CD14-positive monocyte (primary cell): Measurements from ENCODE around the gene MORC1. TPM values are rescaled to one million over a fixed set of nuclear protein-coding genes. Genes with fewer than 3 reads are reported as not detected.

Experiments
- DNase-seq, 3 donors: peaks; one replicate each; pipeline ENCODE4 v3.0.0-alpha.2; 2011 to 2022
- H2AFZ ChIP-seq: 2 replicates; pipeline ENCODE4 v1.6.0; 2012; ENCODE audit warnings: mild to moderate bottlenecking, low read depth, low read length, inconsistent platforms; ENCODE audit not compliant: insufficient read depth, poor library complexity, severe bottlenecking
- H3K27ac ChIP-seq, 2 donors: 1 replicate in 1 of 2; 2 replicates in 1 of 2; pipeline ENCODE4 v1.5.1; 2012 to 2013; ENCODE audit warnings: low read length in 2 of 2, control low read depth in 1 of 2, inconsistent platforms in 1 of 2, low read depth in 1 of 2, mild to moderate bottlenecking in 1 of 2
- H3K27me3 ChIP-seq, 2 donors: one replicate each; pipeline versions ENCODE4 v1.6.0 to v1.6.1; 2011 to 2013; ENCODE audit warnings: low read length in 2 of 2; ENCODE audit not compliant: control insufficient read depth in 2 of 2, insufficient read depth in 2 of 2
- H3K36me3 ChIP-seq, 2 donors: replicated peaks in 1 of 2; 1 replicate in 1 of 2; 2 replicates in 1 of 2; pipeline versions ENCODE4 v1.5.1 to v1.6.1; 2012 to 2013; ENCODE audit warnings: low read length in 2 of 2, control low read depth in 1 of 2, inconsistent platforms in 1 of 2, mild to moderate bottlenecking in 1 of 2; ENCODE audit not compliant: insufficient read depth in 2 of 2, control insufficient read depth in 1 of 2
- H3K4me1 ChIP-seq, 2 donors: 1 replicate in 1 of 2; 2 replicates in 1 of 2; pipeline versions ENCODE4 v1.5.1 to v1.6.1; 2012 to 2013; ENCODE audit warnings: low read length in 2 of 2, control low read depth in 1 of 2, inconsistent platforms in 1 of 2, mild to moderate bottlenecking in 1 of 2, moderate library complexity in 1 of 2; ENCODE audit not compliant: insufficient read depth in 2 of 2, control insufficient read depth in 1 of 2
- H3K4me2 ChIP-seq: replicated peaks from 2 replicates; pipeline ENCODE3; 2012; ENCODE audit warnings: low read length, moderate library complexity, mild to moderate bottlenecking; ENCODE audit not compliant: poor library complexity, severe bottlenecking; ENCODE audit errors: extremely low read depth
- H3K4me3 ChIP-seq, 3 experiments: fragments of 200-600 bp in 1 of 3; sonication (generic) in 1 of 3; replicated peaks in 1 of 3; 1 replicate in 2 of 3; 2 replicates in 1 of 3; pipeline ENCODE4 v1.5.1; 2011 to 2013; ENCODE audit warnings: low read length in 3 of 3, mild to moderate bottlenecking in 3 of 3, control low read depth in 2 of 3, low read depth in 2 of 3, inconsistent platforms in 1 of 3, moderate library complexity in 1 of 3
- H3K79me2 ChIP-seq: 2 replicates; pipeline ENCODE4 v1.6.0; 2012; ENCODE audit warnings: mild to moderate bottlenecking, control low read depth, inconsistent platforms, low read length, moderate library complexity; ENCODE audit not compliant: insufficient read depth
- H3K9ac ChIP-seq: 2 replicates; pipeline ENCODE4 v1.6.0; 2017; ENCODE audit warnings: low read length, mild to moderate bottlenecking; ENCODE audit not compliant: insufficient read depth, poor library complexity, severe bottlenecking
- H3K9me3 ChIP-seq, 2 donors: replicated peaks in 1 of 2; 1 replicate in 1 of 2; 2 replicates in 1 of 2; pipeline versions ENCODE4 v1.5.1 to v1.6.1; 2012 to 2013; ENCODE audit warnings: low read length in 2 of 2, control low read depth in 1 of 2; ENCODE audit not compliant: control insufficient read depth in 1 of 2, insufficient read depth in 1 of 2
- H4K20me1 ChIP-seq: 2 replicates; pipeline ENCODE4 v1.6.0; 2012; ENCODE audit warnings: mild to moderate bottlenecking, low read length, control low read depth, moderate library complexity; ENCODE audit not compliant: insufficient read depth
- H3K27ac Mint-ChIP-seq, 7 donors: one replicate each; pipeline ENCODE4 v1.8.0; 2020; ENCODE audit warnings: mild to moderate bottlenecking in 7 of 7, mixed read lengths in 7 of 7, moderate library complexity in 6 of 7, inconsistent platforms in 2 of 7
- H3K27me3 Mint-ChIP-seq, 3 donors: one replicate each; pipeline ENCODE4 v1.8.0; 2021 to 2022; ENCODE audit warnings: low read depth in 3 of 3, mild to moderate bottlenecking in 3 of 3, mixed read lengths in 3 of 3, moderate library complexity in 3 of 3, inconsistent platforms in 1 of 3
- H3K36me3 Mint-ChIP-seq, 2 donors: one replicate each; pipeline ENCODE4 v1.8.0; 2020; ENCODE audit warnings: mixed read lengths in 2 of 2, inconsistent platforms in 1 of 2, mild to moderate bottlenecking in 1 of 2
- H3K4me1 Mint-ChIP-seq: one replicate; pipeline ENCODE4 v1.8.0; 2020; ENCODE audit warnings: mild to moderate bottlenecking, mixed read lengths
- H3K4me3 Mint-ChIP-seq, 2 donors: one replicate each; pipeline ENCODE4 v1.8.0; 2020; ENCODE audit warnings: mild to moderate bottlenecking in 2 of 2, mixed read lengths in 2 of 2, moderate library complexity in 1 of 2
- H3K9me3 Mint-ChIP-seq, 7 donors: one replicate each; pipeline ENCODE4 v1.8.0; 2020 to 2022; ENCODE audit warnings: mixed read lengths in 7 of 7, mild to moderate bottlenecking in 6 of 7, moderate library complexity in 6 of 7, inconsistent platforms in 2 of 7
- CTCF ChIP-seq: fragments of 200-600 bp; IDR thresholded peaks from one replicate; pipeline ENCODE4 v1.8.0; 2022; ENCODE audit warnings: antibody characterized with exemption, mild to moderate bottlenecking
- WGBS: methylation state at CpG from one replicate; pipeline ENCODE4 v1.1.5; 2013; ENCODE audit warnings: missing lambda C conversion rate; ENCODE audit not compliant: insufficient coverage; 5-methylcytosine and 5-hydroxymethylcytosine counted together
- intact Hi-C, 2 donors: fragments of 100-400 bp; cut with micrococcal nuclease; formaldehyde crosslinking; loops; one replicate each; pipeline versions ENCODE4 v1.15.0 to v1.15.1; 2023
- polyA plus RNA-seq, 3 donors: library from polyadenylated mRNA; depleted of rRNA in 1 of 3; unstranded in 2 of 3; stranded (reverse) in 1 of 3; fragments of 300-500 nt in 2 of 3; fragments of >200 nt in 1 of 3; fragmentation: Illumina TruSeq in 2 of 3; gene quantifications; 1 replicate in 2 of 3; 2 replicates in 1 of 3; pipeline ENCODE4 v1.2.3, GENCODE V29; 2012 to 2021

The MORC1 gene
- polyA plus RNA-seq, 3 donors, result not detected

GRCh38 chr3:109033000-109033660 lies 84.8 kb downstream of the MORC1 start:
- intact Hi-C loops, result no loop called here
- Histone ChIP-seq H3K4me3 (no peak overlapping the region), H2AFZ (no peak overlapping the region), H3K9ac (no peak overlapping the region), H3K79me2 (no peaks in the 10 kb centered on the region), H3K27ac (no peak overlapping the region), H3K27me3 (no peaks in the 10 kb centered on the region), H4K20me1 (no peaks in the 10 kb centered on the region), H3K9me3 (no peaks in the 10 kb centered on the region), H3K4me2 (no peak overlapping the region), H3K36me3 (no peaks in the 10 kb centered on the region), H3K4me1 (no peaks in the 10 kb centered on the region)
- no peaks in the 10 kb centered on the region for H3K36me3 Mint-ChIP-seq
- no peak overlapping the region for H3K4me3 Mint-ChIP-seq
- H3K9me3 Mint-ChIP-seq, result peaks cover 0 to 3% (median 0%) of the 10 kb centered on the region in 7 donors
- DNase-seq, result no peak
- H3K27me3 Mint-ChIP-seq, result peaks cover 0 to 2% (median 0%) of the 10 kb centered on the region in 3 donors
- no peak overlapping the region for H3K27ac Mint-ChIP-seq
- WGBS, result 92% methylated on average over 3 of the region's 3 CpGs
- TF ChIP-seq CTCF, result no peak
- H3K4me1 Mint-ChIP-seq, result no peaks in the 10 kb centered on the region

GRCh38 chr3:109028753-109029152 lies 89.2 kb downstream of the MORC1 start:
- Histone ChIP-seq H3K9me3 (no peaks in the 10 kb centered on the region), H2AFZ (no peak overlapping the region), H3K79me2 (no peaks in the 10 kb centered on the region), H3K4me1 (no peaks in the 10 kb centered on the region), H3K27me3 (no peaks in the 10 kb centered on the region), H3K36me3 (no peaks in the 10 kb centered on the region), H4K20me1 (no peaks in the 10 kb centered on the region), H3K4me2 (no peak overlapping the region), H3K27ac (no peak overlapping the region), H3K9ac (no peak overlapping the region), H3K4me3 (no peak overlapping the region)
- intact Hi-C loops, result no loop called here
- no peaks in the 10 kb centered on the region for H3K4me1 Mint-ChIP-seq
- peak overlapping the region in 1 of 7 donors; percentile 28 for H3K27ac Mint-ChIP-seq
- H3K4me3 Mint-ChIP-seq, result no peak overlapping the region
- TF ChIP-seq CTCF, result no peak
- H3K9me3 Mint-ChIP-seq, result no peaks in the 10 kb centered on the region
- no peaks in the 10 kb centered on the region for H3K36me3 Mint-ChIP-seq
- WGBS, result 86% methylated on average over 5 of the region's 7 CpGs
- DNase-seq, result no peak
- H3K27me3 Mint-ChIP-seq, result peaks cover 0 to 2% (median 0%) of the 10 kb centered on the region in 3 donors
